Peyer's patch (tissue), 4 donors: ENCODE results near the gene CACNA1H.

Experiments used
- POLR2A ChIP-seq, 2 donors: fragments of 450-650 bp; IDR thresholded peaks; one replicate each; pipeline ENCODE4 v1.5.1; 2017; ENCODE audit warnings: antibody characterized with exemption in 2 of 2, mild to moderate bottlenecking in 2 of 2, moderate library complexity in 2 of 2
- TF ChIP-seq, protein P1 (sequence below), 6 experiments: fragments of 450-650 bp in 4 of 6; fragments of 200-600 bp in 2 of 6; sonication (generic) in 1 of 6; IDR thresholded peaks; one replicate each; pipeline ENCODE4 v1.5.1; 2017 to 2019; ENCODE audit warnings: antibody characterized with exemption in 6 of 6, mild to moderate bottlenecking in 3 of 6, moderate library complexity in 1 of 6

DNA sequence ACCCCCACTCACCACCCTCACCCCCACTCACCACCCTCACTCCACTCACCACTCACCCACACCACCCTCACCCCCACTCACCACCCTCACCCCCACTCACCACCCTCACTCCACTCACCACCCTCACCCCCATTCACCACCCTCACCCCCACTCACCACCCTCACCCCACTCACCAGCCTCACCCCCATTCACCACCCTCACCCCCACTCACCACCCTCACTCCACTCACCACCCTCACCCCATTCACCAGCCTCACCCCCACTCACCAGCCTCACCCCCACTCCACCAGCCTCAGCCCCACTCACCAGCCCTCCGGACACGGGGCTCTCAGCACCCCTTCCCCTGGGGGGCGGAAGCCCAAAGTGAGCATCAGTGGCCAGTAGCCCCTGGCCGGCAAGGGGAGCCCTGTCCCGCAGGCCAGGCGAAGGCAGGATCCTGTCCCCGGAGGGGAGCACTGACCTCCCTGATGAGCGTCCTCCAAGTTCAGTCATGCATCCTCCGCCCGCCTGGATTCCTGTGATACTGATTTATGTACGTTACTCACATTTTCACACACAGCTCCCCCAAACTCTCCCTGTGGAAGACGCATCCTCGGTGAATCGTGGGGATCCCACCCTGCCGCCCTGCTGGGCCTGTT is 38.9 kb upstream of the CACNA1H start:
- TF ChIP-seq, protein P1, sequence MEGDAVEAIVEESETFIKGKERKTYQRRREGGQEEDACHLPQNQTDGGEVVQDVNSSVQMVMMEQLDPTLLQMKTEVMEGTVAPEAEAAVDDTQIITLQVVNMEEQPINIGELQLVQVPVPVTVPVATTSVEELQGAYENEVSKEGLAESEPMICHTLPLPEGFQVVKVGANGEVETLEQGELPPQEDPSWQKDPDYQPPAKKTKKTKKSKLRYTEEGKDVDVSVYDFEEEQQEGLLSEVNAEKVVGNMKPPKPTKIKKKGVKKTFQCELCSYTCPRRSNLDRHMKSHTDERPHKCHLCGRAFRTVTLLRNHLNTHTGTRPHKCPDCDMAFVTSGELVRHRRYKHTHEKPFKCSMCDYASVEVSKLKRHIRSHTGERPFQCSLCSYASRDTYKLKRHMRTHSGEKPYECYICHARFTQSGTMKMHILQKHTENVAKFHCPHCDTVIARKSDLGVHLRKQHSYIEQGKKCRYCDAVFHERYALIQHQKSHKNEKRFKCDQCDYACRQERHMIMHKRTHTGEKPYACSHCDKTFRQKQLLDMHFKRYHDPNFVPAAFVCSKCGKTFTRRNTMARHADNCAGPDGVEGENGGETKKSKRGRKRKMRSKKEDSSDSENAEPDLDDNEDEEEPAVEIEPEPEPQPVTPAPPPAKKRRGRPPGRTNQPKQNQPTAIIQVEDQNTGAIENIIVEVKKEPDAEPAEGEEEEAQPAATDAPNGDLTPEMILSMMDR (IDR thresholded peaks at IDR 0.05): no peak
- TF ChIP-seq POLR2A (IDR thresholded peaks at IDR 0.05): no peak
